ENCODE data around the gene GALNT13.

Gene GALNT13

GRCh38 chr2:154229966-154230365 lies 358.2 kb downstream of the GALNT13 start:
- DNase-seq, result no peak

- no peak for DNase-seq
These were observed 359.3 kb downstream of the GALNT13 start for GRCh38 chr2:154231021-154231420.

- no peak for DNase-seq
These were observed 361.5 kb downstream of the GALNT13 start for GRCh38 chr2:154233231-154233630.

- no peak for DNase-seq
These were observed 366.5 kb downstream of the GALNT13 start for GRCh38 chr2:154238252-154238651.

GRCh38 chr2:154240316-154240715 lies 368.6 kb downstream of the GALNT13 start:
- no peak for DNase-seq

GRCh38 chr2:154240921-154241379 lies 369.2 kb downstream of the GALNT13 start:
- DNase-seq, result no peak

GRCh38 chr2:154242687-154243086 lies 371.0 kb downstream of the GALNT13 start:
- no peak for DNase-seq

- no peak for DNase-seq
These were observed 372.0 kb downstream of the GALNT13 start for GRCh38 chr2:154243685-154244084.

GRCh38 chr2:154244932-154245331 lies 373.2 kb downstream of the GALNT13 start:
- no peak for DNase-seq

- DNase-seq, result no peak
These were observed 375.8 kb downstream of the GALNT13 start for GRCh38 chr2:154247503-154247902.

GRCh38 chr2:154256136-154256535 lies 384.4 kb downstream of the GALNT13 start:
- no peak for DNase-seq

GRCh38 chr2:154259030-154259429 lies 387.3 kb downstream of the GALNT13 start:
- DNase-seq, result no peak

GRCh38 chr2:154261473-154262027 lies 389.8 kb downstream of the GALNT13 start:
- no peak for DNase-seq

- no peak for DNase-seq
These were observed 391.5 kb downstream of the GALNT13 start for GRCh38 chr2:154263206-154263605.

- DNase-seq, result no peak
These were observed 392.3 kb downstream of the GALNT13 start for GRCh38 chr2:154264024-154264423.

GRCh38 chr2:154267983-154268382 lies 396.3 kb downstream of the GALNT13 start:
- DNase-seq, result no peak

- DNase-seq, result no peak
These were observed 408.8 kb downstream of the GALNT13 start for GRCh38 chr2:154280543-154280942.

- DNase-seq, result no peak
These were observed 418.1 kb downstream of the GALNT13 start for GRCh38 chr2:154289870-154290269.

- DNase-seq, result no peak
These were observed 419.8 kb downstream of the GALNT13 start for GRCh38 chr2:154291511-154291910.

GRCh38 chr2:154291927-154292326 lies 420.2 kb downstream of the GALNT13 start:
- DNase-seq, result no peak

- no peak for DNase-seq
These were observed 422.1 kb downstream of the GALNT13 start for GRCh38 chr2:154293864-154294263.

GRCh38 chr2:154306266-154306970 lies 434.7 kb downstream of the GALNT13 start:
- DNase-seq, result no peak

- no peak for DNase-seq
These were observed 435.3 kb downstream of the GALNT13 start for GRCh38 chr2:154307007-154307406.

GRCh38 chr2:154324601-154325000 lies 452.9 kb downstream of the GALNT13 start:
- no peak for DNase-seq

- DNase-seq, result no peak
These were observed 457.8 kb downstream of the GALNT13 start for GRCh38 chr2:154329510-154329909.
